Lower leg skin (tissue), 3 donors: ENCODE results near the gene CELF1.

ENCODE experiments used
- CTCF ChIP-seq, 3 donors: fragments of 450-650 bp; IDR thresholded peaks; one replicate each; pipeline ENCODE4 v1.5.1; 2016; ENCODE audit warnings: antibody characterized with exemption in 3 of 3, mild to moderate bottlenecking in 3 of 3, moderate library complexity in 2 of 3
- POLR2A ChIP-seq, 2 donors: fragments of 450-650 bp; IDR thresholded peaks; one replicate each; pipeline ENCODE4 v1.6.1; 2016 to 2017; ENCODE audit warnings: antibody characterized with exemption in 2 of 2, mild to moderate bottlenecking in 1 of 2, moderate library complexity in 1 of 2

- no peak for TF ChIP-seq CTCF (IDR thresholded peaks at IDR 0.05)
- no peak for TF ChIP-seq POLR2A (IDR thresholded peaks at IDR 0.05)
These were observed 104.1 kb downstream of the CELF1 start, which contains the start of gene RAPSN for GRCh38 chr11:47448566-47449427.
